ENCODE data around the gene F7. TPM values are rescaled to one million over a fixed set of nuclear protein-coding genes. Genes with fewer than 3 reads are reported as not detected.

Gene F7
- total RNA-seq, 4 donors from 2014 or later: 0.20 to 1.2 TPM; not detected in 2

GRCh38 chr13:113119822-113120189 is 14.2 kb downstream of the F7 start:
- ATAC-seq: no peak
- in situ Hi-C loops (cut with MboI; ENCODE audit: low sequenced_read_pairs in 4 of 4) (no loop called here), intact Hi-C loops (cut with DNase I; ENCODE audit: low total_unique reads) (no loop called here)

GRCh38 chr13:113120300-113121182 is 14.9 kb downstream of the F7 start:
- intact Hi-C loops (cut with DNase I; ENCODE audit: low total_unique reads): no loop called here

More at GRCh38 chr13:113119822-113120189, 14.2 kb downstream of the F7 start:
- no peak overlapping the region for H3K4me3 ChIP-seq
- H3K9me3 ChIP-seq: no peaks in the 10 kb centered on the region
- H3K36me3 ChIP-seq: no peaks in the 10 kb centered on the region
- no peak overlapping the region for H3K27ac ChIP-seq
- H3K4me1 ChIP-seq: no peaks in the 10 kb centered on the region
- H3K27me3 ChIP-seq: peaks cover 0 to 6% (median 4%) of the 10 kb centered on the region in 3 donors
- no peak for TF ChIP-seq POLR2A (IDR thresholded peaks at IDR 0.05)
- TF ChIP-seq CTCF (IDR thresholded peaks at IDR 0.05 in 4 of 5, conservative IDR thresholded peaks at IDR 0.05 in 1 of 5): no peak
- DNase-seq: no peak

GRCh38 chr13:113121183-113121927 is 15.8 kb downstream of the F7 start:
- H3K27me3 ChIP-seq: no peaks in the 10 kb centered on the region
- TF ChIP-seq POLR2A (IDR thresholded peaks at IDR 0.05): no peak
- TF ChIP-seq CTCF (IDR thresholded peaks at IDR 0.05 in 4 of 5, conservative IDR thresholded peaks at IDR 0.05 in 1 of 5): no peak
- no peaks in the 10 kb centered on the region for H3K4me1 ChIP-seq
- in situ Hi-C loops (cut with MboI; ENCODE audit: low sequenced_read_pairs in 4 of 4) (no loop called here), intact Hi-C loops (cut with DNase I; ENCODE audit: low total_unique reads) (no loop called here)
- ATAC-seq: no peak
- DNase-seq: peak in 1 of 2 donors; percentile 5
- no peaks in the 10 kb centered on the region for H3K36me3 ChIP-seq
- no peak overlapping the region for H3K27ac ChIP-seq
- no peaks in the 10 kb centered on the region for H3K9me3 ChIP-seq
- no peak overlapping the region for H3K4me3 ChIP-seq

More at GRCh38 chr13:113120300-113121182, 14.9 kb downstream of the F7 start:
- TF ChIP-seq CTCF (IDR thresholded peaks at IDR 0.05 in 4 of 5, conservative IDR thresholded peaks at IDR 0.05 in 1 of 5) (no peak), POLR2A (IDR thresholded peaks at IDR 0.05) (no peak)
- Histone ChIP-seq H3K27me3 (peaks cover 0 to 4% (median 2%) of the 10 kb centered on the region in 3 donors), H3K4me1 (no peaks in the 10 kb centered on the region), H3K36me3 (no peaks in the 10 kb centered on the region), H3K9me3 (no peaks in the 10 kb centered on the region), H3K27ac (no peak overlapping the region), H3K4me3 (no peak overlapping the region)
- in situ Hi-C loops (cut with MboI; ENCODE audit: low sequenced_read_pairs in 4 of 4): no loop called here
- DNase-seq (peak in 1 of 2 donors; percentile 9), ATAC-seq (no peak)

GRCh38 chr13:113121928-113122471 is 16.4 kb downstream of the F7 start:
- in situ Hi-C loops (cut with MboI; ENCODE audit: low sequenced_read_pairs in 4 of 4) (no loop called here), intact Hi-C loops (cut with DNase I; ENCODE audit: low total_unique reads) (no loop called here)
- Histone ChIP-seq H3K27ac (peak overlapping the region in 2 of 4 donors; percentile 2 to 35), H3K36me3 (no peaks in the 10 kb centered on the region), H3K27me3 (no peaks in the 10 kb centered on the region), H3K4me3 (no peak overlapping the region), H3K9me3 (no peaks in the 10 kb centered on the region), H3K4me1 (no peaks in the 10 kb centered on the region)
- peak in 1 of 2 donors; percentile 8 for DNase-seq
- no peak for TF ChIP-seq CTCF (IDR thresholded peaks at IDR 0.05 in 4 of 5, conservative IDR thresholded peaks at IDR 0.05 in 1 of 5)
- no peak for TF ChIP-seq POLR2A (IDR thresholded peaks at IDR 0.05)
- ATAC-seq: peak in 1 of 2 donors; percentile 13
